HL-60 (cell line): ENCODE results near the gene SORCS2.

ENCODE experiments used
- DNase-seq, 2 experiments: peaks; one replicate each; pipeline ENCODE4 v3.0.0-alpha.2; 2010 to 2020; ENCODE audit warnings: low read depth in 1 of 2, low spot score in 1 of 2
- H3K27ac ChIP-seq: fragments of 250-450 bp; sonication (Bioruptor Pico); replicated peaks from 2 replicates; pipeline ENCODE4 v1.5.1; 2020; ENCODE audit warnings: mild to moderate bottlenecking, moderate library complexity
- H3K27me3 ChIP-seq: fragments of 250-450 bp; sonication (Bioruptor Pico); 2 replicates; pipeline ENCODE4 v1.5.1; 2021; ENCODE audit warnings: mild to moderate bottlenecking, moderate library complexity; ENCODE audit not compliant: insufficient read depth, poor library complexity, severe bottlenecking
- H3K4me3 ChIP-seq: replicated peaks from 2 replicates; pipeline ENCODE4 v1.5.1; 2011; ENCODE audit warnings: mild to moderate bottlenecking, control low read depth, low read length; ENCODE audit not compliant: insufficient read depth
- GABPA ChIP-seq: IDR thresholded peaks from 2 replicates; pipeline ENCODE4 v1.6.1; 2012; ENCODE audit warnings: low read depth
- POLR2AphosphoS5 ChIP-seq: IDR thresholded peaks from 2 replicates; pipeline ENCODE4 v1.6.1; 2012; ENCODE audit warnings: low read depth
- REST ChIP-seq: IDR thresholded peaks from 2 replicates; pipeline ENCODE4 v1.6.1; 2012; ENCODE audit warnings: low read depth; ENCODE audit not compliant: insufficient replicate concordance
- SPI1 ChIP-seq: IDR thresholded peaks from 2 replicates; pipeline ENCODE4 v1.6.1; 2012; ENCODE audit warnings: low read depth, mild to moderate bottlenecking, borderline replicate concordance
- TF ChIP-seq, protein P1 (sequence below): IDR thresholded peaks from one replicate; pipeline ENCODE4 v1.5.1; 2011; ENCODE audit warnings: low read length, control low read depth, inconsistent platforms; ENCODE audit not compliant: insufficient read depth

SORCS2 gene

GRCh38 chr4:7422898-7423180, 230.5 kb downstream of the SORCS2 start:
- H3K27ac ChIP-seq, result no peak overlapping the region
- TF ChIP-seq, protein P1, sequence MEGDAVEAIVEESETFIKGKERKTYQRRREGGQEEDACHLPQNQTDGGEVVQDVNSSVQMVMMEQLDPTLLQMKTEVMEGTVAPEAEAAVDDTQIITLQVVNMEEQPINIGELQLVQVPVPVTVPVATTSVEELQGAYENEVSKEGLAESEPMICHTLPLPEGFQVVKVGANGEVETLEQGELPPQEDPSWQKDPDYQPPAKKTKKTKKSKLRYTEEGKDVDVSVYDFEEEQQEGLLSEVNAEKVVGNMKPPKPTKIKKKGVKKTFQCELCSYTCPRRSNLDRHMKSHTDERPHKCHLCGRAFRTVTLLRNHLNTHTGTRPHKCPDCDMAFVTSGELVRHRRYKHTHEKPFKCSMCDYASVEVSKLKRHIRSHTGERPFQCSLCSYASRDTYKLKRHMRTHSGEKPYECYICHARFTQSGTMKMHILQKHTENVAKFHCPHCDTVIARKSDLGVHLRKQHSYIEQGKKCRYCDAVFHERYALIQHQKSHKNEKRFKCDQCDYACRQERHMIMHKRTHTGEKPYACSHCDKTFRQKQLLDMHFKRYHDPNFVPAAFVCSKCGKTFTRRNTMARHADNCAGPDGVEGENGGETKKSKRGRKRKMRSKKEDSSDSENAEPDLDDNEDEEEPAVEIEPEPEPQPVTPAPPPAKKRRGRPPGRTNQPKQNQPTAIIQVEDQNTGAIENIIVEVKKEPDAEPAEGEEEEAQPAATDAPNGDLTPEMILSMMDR, result no peak
- TF ChIP-seq SPI1 (no peak), REST (no peak), GABPA (no peak), POLR2AphosphoS5 (no peak)
- DNase-seq, result no peak
- no peak overlapping the region for H3K4me3 ChIP-seq
- H3K27me3 ChIP-seq, result no peaks in the 10 kb centered on the region

- no peak overlapping the region for H3K4me3 ChIP-seq
Measured at GRCh38 chr4:7423391-7423790, 231.1 kb downstream of the SORCS2 start.

GRCh38 chr4:7423801-7424552, 231.6 kb downstream of the SORCS2 start:
- TF ChIP-seq REST, result no peak
- TF ChIP-seq POLR2AphosphoS5, result no peak
- TF ChIP-seq GABPA, result no peak
- TF ChIP-seq SPI1, result no peak
- TF ChIP-seq, protein P1, result no peak
- H3K27me3 ChIP-seq, result no peaks in the 10 kb centered on the region
- no peak overlapping the region for H3K4me3 ChIP-seq
- no peak for DNase-seq
- H3K27ac ChIP-seq, result no peak overlapping the region

More at GRCh38 chr4:7423391-7423790, 231.1 kb downstream of the SORCS2 start:
- no peak overlapping the region for H3K27ac ChIP-seq
- TF ChIP-seq REST, result no peak
- TF ChIP-seq SPI1, result no peak
- TF ChIP-seq POLR2AphosphoS5, result no peak
- TF ChIP-seq, protein P1, result no peak
- no peak for TF ChIP-seq GABPA
- DNase-seq, result no peak
- H3K27me3 ChIP-seq, result no peaks in the 10 kb centered on the region
